GM11168 (cell line): ENCODE data around the gene SLC22A25.
"Not testable (repeated sequence)": the region's sequence is repeated elsewhere in the genome, so short reads cannot be mapped to it uniquely, and the experiment has no call there.

ENCODE experiments used
- in situ Hi-C: fragments of 300-500 bp; cut with MboI; formaldehyde crosslinking; loops from one replicate; pipeline ENCODE4 v1.12.0; 2022; ENCODE audit warnings: low sequenced_read_pairs; ENCODE audit not compliant: unreplicated experiment

SLC22A25 gene

DNA sequence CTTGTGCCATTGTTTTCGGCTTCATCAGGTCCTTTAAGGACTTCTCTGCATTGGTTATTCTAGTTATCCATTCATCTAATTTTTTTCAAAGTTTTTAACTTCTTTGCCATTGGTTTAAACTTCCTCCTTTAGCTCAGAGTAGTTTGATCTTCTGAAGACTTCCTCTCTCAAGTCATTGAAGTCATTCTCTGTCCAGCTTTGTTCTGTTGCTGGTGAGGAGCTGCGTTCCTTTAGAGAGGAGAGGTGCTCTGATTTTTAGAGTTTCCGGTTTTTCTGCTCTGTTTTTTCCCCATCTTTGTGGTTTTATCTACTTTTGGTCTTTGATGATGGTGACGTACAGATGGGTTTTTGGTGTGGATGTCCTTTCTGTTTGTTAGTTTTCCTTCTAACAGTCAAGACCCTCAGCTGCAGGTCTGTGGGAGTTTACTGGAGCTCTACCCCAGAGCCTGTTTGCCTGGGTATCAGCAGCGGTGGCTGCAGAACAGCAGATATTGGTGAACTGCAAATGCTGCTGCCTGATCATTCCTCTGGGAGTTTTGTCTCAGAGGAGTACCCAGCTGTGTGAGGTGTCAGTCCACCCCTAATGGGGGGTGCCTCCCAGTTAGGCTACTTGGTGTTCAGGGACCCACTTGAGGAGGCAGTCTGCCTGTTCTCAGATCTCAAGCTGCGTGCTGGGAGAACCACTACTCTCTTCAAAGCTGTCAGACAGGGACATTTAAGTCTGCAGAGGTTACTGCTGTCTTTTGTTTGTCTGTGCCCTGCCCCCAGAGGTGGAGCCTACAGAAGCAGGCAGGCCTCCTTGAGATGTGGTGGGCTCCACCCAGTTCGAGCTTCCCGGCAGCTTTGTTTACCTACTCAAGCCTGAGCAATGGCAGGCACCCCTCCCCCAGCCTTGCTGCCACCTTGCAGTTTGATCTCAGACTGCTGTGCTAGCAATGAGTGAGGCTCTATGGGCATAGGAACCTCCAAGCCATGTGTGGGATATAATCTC, 7.6 kb downstream of the SLC22A25 start:
- in situ Hi-C loops: not testable (repeated sequence)

- in situ Hi-C loops: no loop called here
Observed at GRCh38 chr11:63229815-63230214, 13.6 kb downstream of the SLC22A25 start.

GRCh38 chr11:63227521-63228107, 15.8 kb downstream of the SLC22A25 start:
- in situ Hi-C loops: no loop called here

GRCh38 chr11:63226488-63227114, 16.8 kb downstream of the SLC22A25 start:
- in situ Hi-C loops: no loop called here

GRCh38 chr11:63214093-63214492, 29.3 kb downstream of the SLC22A25 start:
- in situ Hi-C loops: loop anchor here (25.0 kb wide), 1 partner anchor 177 kb away; no protein-coding TSS in a partner anchor

GRCh38 chr11:63212742-63213141, 30.7 kb downstream of the SLC22A25 start:
- in situ Hi-C loops: loop anchor here (25.0 kb wide), 1 partner anchor 175 kb away; no protein-coding TSS in a partner anchor

GRCh38 chr11:63210111-63210510, 33.3 kb downstream of the SLC22A25 start:
- in situ Hi-C loops: loop anchor here (25.0 kb wide), 1 partner anchor 173 kb away; no protein-coding TSS in a partner anchor
